ENCODE measurements around the gene ABCA7.

Gene ABCA7

GRCh38 chr19:1080360-1081161 lies 40.7 kb downstream of the ABCA7 start:
- Mint-ChIP-seq H3K9me3 (no peaks in the 10 kb centered on the region), H3K4me3 (no peak overlapping the region)

DNA sequence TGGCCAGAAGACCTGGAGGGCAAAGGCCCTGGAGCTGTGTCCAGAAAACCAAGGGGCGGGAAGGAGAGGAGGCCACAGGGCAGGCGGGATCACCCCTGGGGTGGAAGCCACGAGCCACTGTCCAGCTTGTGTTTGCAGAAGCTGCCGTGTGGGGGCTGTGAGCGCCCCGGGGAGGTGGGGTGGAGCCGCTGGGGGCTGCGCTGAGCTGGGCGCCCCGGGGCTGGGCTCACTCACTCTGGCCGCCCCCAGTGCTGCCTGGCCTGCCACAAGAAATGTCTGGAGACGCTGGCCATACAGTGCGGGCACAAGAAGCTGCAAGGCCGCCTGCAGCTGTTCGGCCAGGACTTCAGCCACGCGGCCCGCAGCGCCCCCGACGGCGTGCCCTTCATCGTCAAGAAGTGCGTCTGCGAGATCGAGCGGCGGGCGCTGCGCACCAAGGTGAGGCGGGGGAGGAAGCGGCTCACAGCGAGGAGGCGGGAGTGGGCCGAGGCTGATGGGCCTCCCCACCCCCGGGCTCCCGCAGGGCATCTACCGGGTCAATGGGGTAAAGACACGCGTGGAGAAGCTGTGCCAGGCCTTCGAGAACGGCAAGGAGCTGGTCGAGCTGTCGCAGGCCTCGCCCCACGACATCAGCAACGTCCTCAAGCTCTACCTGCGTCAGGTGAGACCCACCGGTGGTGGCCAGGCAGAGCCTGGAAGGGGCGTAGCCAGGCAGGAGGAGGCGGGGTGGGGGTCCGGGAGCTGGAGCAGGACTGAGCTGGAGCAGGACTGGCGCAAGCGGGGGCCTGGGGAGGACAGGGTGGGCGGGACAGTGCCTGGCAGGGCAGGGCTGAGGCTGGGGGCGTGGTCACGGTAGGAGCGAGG lies 41.6 kb downstream of the ABCA7 start:
- DNase-seq = no peak
- H3K36me3 Mint-ChIP-seq (ENCODE audit: low read depth) = no peaks in the 10 kb centered on the region
- no peak overlapping the region for H3K27ac Mint-ChIP-seq
- H3K4me1 Mint-ChIP-seq = no peaks in the 10 kb centered on the region
- TF ChIP-seq, protein P1, sequence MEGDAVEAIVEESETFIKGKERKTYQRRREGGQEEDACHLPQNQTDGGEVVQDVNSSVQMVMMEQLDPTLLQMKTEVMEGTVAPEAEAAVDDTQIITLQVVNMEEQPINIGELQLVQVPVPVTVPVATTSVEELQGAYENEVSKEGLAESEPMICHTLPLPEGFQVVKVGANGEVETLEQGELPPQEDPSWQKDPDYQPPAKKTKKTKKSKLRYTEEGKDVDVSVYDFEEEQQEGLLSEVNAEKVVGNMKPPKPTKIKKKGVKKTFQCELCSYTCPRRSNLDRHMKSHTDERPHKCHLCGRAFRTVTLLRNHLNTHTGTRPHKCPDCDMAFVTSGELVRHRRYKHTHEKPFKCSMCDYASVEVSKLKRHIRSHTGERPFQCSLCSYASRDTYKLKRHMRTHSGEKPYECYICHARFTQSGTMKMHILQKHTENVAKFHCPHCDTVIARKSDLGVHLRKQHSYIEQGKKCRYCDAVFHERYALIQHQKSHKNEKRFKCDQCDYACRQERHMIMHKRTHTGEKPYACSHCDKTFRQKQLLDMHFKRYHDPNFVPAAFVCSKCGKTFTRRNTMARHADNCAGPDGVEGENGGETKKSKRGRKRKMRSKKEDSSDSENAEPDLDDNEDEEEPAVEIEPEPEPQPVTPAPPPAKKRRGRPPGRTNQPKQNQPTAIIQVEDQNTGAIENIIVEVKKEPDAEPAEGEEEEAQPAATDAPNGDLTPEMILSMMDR (IDR thresholded peaks at IDR 0.05) = no peak
- no peak overlapping the region for H3K4me3 Mint-ChIP-seq
- no peaks in the 10 kb centered on the region for H3K27me3 Mint-ChIP-seq (ENCODE audit: low read depth, poor library complexity)
- H3K9me3 Mint-ChIP-seq = no peaks in the 10 kb centered on the region

More at GRCh38 chr19:1080360-1081161, 40.7 kb downstream of the ABCA7 start:
- Mint-ChIP-seq H3K4me1 (peaks cover 4% of the 10 kb centered on the region), H3K27ac (no peak overlapping the region), H3K27me3 (ENCODE audit: low read depth, poor library complexity) (no peaks in the 10 kb centered on the region), H3K36me3 (ENCODE audit: low read depth) (peaks cover 6% of the 10 kb centered on the region)
- TF ChIP-seq, protein P1 (IDR thresholded peaks at IDR 0.05) = no peak
- DNase-seq = no peak

GRCh38 chr19:1082165-1082927 lies 42.4 kb downstream of the ABCA7 start:
- H3K4me3 Mint-ChIP-seq = peak overlapping the region; percentile 75
- no peak overlapping the region for H3K27ac Mint-ChIP-seq
- no peaks in the 10 kb centered on the region for H3K36me3 Mint-ChIP-seq (ENCODE audit: low read depth)
- H3K4me1 Mint-ChIP-seq = no peaks in the 10 kb centered on the region
- peak; percentile 94 for DNase-seq
- H3K9me3 Mint-ChIP-seq = no peaks in the 10 kb centered on the region
- TF ChIP-seq, protein P1 (IDR thresholded peaks at IDR 0.05) = no peak
- no peaks in the 10 kb centered on the region for H3K27me3 Mint-ChIP-seq (ENCODE audit: low read depth, poor library complexity)

- no peak for DNase-seq
- H3K9me3 Mint-ChIP-seq = no peaks in the 10 kb centered on the region
- TF ChIP-seq, protein P1 (IDR thresholded peaks at IDR 0.05) = no peak
- H3K27me3 Mint-ChIP-seq (ENCODE audit: low read depth, poor library complexity) = no peaks in the 10 kb centered on the region
- H3K36me3 Mint-ChIP-seq (ENCODE audit: low read depth) = peaks cover 6% of the 10 kb centered on the region
- no peaks in the 10 kb centered on the region for H3K4me1 Mint-ChIP-seq
- H3K4me3 Mint-ChIP-seq = no peak overlapping the region
- no peak overlapping the region for H3K27ac Mint-ChIP-seq
These were observed 43.3 kb downstream of the ABCA7 start for GRCh38 chr19:1082928-1083816.
